HFF-Myc (cell line): ENCODE results near the gene NAA60.

Experiments used
- DNase-seq: peaks from one replicate; pipeline ENCODE4 v3.0.0-alpha.2; 2011; ENCODE audit warnings: low read depth; ENCODE audit errors: extremely low read depth
- H3K4me3 ChIP-seq: replicated peaks from 2 replicates; pipeline ENCODE4 v1.5.1; 2011; ENCODE audit warnings: low read depth, mild to moderate bottlenecking, control low read depth, low read length
- TF ChIP-seq, protein P1 (sequence below): IDR thresholded peaks from 2 replicates; pipeline ENCODE4 v1.5.1; 2012; ENCODE audit warnings: mild to moderate bottlenecking, low read depth, low read length, control low read depth; ENCODE audit errors: missing control alignments

NAA60 gene

DNA sequence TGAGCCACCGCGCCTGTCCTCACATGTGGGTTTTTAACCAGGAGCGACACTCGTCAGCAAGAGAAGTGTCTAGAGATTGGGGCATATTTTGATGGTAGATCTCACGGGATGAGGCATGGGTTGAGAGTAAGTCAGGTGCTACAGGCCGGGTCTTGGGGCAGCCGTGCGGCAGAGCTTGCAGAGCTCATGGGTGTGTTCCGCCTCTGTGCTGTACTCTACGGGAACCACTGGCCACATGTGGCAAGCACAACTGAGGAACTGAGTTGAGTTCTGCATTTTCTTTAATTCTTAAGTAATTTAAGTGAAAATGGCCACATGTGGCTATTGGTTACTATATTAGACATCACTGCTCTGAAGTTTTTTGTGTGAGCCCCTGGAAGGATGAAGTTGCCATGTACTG is 66.9 kb downstream of the NAA60 start:
- TF ChIP-seq, protein P1, sequence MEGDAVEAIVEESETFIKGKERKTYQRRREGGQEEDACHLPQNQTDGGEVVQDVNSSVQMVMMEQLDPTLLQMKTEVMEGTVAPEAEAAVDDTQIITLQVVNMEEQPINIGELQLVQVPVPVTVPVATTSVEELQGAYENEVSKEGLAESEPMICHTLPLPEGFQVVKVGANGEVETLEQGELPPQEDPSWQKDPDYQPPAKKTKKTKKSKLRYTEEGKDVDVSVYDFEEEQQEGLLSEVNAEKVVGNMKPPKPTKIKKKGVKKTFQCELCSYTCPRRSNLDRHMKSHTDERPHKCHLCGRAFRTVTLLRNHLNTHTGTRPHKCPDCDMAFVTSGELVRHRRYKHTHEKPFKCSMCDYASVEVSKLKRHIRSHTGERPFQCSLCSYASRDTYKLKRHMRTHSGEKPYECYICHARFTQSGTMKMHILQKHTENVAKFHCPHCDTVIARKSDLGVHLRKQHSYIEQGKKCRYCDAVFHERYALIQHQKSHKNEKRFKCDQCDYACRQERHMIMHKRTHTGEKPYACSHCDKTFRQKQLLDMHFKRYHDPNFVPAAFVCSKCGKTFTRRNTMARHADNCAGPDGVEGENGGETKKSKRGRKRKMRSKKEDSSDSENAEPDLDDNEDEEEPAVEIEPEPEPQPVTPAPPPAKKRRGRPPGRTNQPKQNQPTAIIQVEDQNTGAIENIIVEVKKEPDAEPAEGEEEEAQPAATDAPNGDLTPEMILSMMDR: no peak
- no peak for DNase-seq
- H3K4me3 ChIP-seq: no peak overlapping the region

DNA sequence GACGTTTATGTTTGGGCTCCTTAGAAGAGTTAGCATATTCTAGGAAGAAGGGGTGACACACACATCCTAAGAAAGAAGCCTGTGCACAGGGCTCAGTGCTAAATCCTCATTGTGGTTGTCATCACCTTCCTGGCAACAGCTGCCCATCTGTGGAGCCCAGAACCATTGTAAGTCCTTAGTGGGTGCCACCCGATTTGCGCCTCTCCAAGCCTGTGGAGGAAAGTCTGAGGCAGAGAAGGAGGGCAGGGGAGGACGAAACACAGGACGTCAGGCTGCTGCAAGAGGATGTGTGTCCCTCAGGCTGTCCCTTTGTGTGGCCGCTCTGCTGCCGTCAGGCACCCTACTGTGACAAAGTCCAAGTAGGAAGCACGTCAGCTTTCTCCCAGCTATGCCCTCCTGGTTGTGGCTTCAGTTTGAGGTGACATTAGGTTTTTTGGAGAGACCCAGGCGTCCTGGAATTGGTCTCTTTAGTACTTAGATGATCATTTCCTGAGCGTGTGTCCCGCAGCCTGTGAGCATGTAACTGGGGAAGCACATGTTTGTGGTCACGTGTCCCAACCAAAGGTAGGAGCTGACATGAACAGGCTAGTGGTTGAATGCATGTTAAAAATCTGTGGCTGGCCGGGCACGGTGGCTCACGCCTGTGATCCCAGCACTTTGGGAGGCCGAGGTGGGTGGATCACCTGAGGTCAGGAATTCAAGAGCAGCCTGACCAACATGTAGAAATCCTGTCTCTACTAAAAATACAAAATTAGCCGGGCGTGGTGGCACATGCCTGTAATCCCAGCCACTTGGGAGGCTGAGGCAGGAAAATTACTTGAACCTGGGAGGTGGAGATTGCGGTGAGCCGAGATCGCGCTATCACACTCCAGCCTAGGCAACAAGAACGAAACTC is 68.1 kb downstream of the NAA60 start:
- TF ChIP-seq, protein P1: no peak
- H3K4me3 ChIP-seq: no peak overlapping the region
- no peak for DNase-seq

DNA sequence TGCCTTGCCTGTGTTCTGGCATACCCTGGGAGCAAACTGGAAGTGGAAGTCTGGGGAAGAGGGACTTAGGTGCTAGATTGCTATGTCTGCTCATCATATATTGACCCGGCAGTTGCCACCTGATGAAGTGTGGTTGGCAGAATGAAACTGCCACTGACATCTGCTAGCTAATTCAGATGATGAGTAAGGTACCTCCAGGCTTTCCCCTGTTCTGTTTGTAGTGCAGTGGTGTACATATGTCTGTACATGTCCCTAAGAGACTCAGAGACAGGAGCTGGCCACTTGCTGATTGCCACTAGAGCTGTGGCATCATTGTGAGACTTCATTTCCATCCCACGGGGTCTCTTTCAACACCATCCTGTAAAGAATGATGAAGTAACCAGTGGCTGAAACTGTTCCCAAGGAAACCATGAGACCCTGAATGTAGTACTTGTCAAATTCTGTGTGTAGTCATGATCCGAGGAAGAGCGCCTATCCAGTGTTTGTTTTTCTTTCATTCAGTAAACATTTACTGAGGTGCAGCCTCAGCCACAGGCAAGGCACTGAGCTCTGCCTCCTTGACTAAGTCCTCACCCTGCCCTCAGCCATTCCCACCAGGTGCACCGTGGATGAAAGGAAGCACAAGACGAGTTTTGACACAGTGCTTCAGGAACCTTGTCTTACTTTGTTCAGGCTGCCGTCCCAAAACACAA is 70.6 kb downstream of the NAA60 start:
- DNase-seq: no peak
- TF ChIP-seq, protein P1: no peak
- no peak overlapping the region for H3K4me3 ChIP-seq

DNA sequence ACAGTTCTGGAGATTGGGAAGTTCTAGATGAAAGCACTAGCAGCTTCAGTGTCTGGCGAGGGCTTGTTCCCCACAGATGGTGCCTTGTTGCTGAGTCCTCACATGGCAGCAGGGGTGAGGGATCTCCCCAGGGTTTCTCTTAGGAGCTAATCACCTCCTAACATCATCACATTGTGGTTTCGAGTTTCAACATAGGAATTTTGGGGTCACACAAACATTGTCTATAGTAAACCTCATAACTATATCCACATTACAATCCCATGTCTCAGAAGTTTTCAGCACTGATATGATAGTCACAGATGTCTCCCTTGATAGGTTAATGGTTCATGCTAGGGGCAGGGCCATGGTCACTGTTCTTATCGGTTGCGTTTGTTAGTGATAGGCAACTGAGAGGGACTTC is 71.1 kb downstream of the NAA60 start:
- no peak for DNase-seq
- TF ChIP-seq, protein P1: no peak
- H3K4me3 ChIP-seq: no peak overlapping the region

DNA sequence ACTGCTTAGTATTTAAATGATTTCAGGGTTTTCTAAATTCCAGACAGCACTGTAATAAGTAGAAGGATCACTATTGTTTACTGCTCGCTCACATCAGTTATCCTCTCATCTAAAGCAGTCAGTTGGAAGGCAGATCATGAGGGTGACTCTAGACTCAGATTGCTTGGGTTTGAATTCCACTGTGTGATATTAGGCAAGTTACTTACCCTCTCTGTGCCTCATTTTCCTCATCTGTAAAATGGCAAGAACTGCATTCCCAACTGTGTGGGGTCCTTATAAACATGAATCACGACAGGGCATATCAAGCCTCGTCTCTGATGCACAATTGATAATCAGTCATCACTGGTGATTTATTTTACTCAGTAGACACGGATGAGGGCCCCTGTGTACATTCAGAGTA is 72.4 kb downstream of the NAA60 start:
- no peak for DNase-seq
- H3K4me3 ChIP-seq: no peak overlapping the region
- TF ChIP-seq, protein P1: no peak

DNA sequence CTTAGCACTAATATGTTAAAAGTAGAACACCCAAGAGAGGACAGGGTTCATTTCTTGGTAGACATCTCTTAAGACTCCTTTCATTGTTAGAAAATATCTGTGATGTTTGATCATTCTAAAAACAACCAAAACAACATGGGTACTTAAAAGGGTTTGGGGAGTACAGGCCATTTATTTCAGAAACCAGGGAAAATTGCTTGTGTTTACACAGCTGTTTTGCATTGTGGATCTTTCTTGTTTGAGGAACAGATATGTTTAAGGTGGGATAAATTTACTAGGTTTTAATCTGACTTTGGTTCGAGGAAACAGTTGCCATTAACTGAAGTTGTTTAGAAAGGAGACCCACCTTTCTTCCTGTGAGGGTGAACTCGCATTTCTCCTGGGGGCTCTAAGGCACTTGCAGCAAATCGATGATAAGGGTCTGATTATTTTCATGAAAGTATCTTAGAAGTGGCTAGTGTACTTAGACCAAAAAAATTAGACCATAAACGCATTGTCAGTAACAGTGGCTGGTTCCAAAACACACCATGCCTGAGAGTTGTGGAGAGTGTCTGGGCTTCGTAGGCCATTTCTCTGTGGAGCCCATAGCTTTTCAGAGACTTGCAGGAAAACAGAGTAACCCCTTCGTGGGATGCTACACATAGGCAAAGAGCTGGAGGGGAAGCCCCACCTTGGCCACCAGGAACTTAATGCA is 75.0 kb downstream of the NAA60 start:
- no peak for DNase-seq
- TF ChIP-seq, protein P1: no peak
- H3K4me3 ChIP-seq: no peak overlapping the region
